H1 (cell line): ENCODE measurements around the gene ILK. TPM values are rescaled to one million over a fixed set of nuclear protein-coding genes. Genes with fewer than 3 reads are reported as not detected.

Source experiments
- polyA plus RNA-seq, 7 experiments: library from polyadenylated mRNA; depleted of rRNA in 3 of 7; stranded (reverse) in 5 of 7; unstranded in 2 of 7; fragments of >200 nt in 5 of 7; fragments of 200-250 nt in 2 of 7; gene quantifications; 1 replicate in 5 of 7; 2 replicates in 1 of 7; 4 replicates in 1 of 7; pipeline versions ENCODE4 v1.2.1 to v1.2.3, GENCODE V29; 2011 to 2013; ENCODE audit warnings: missing spikeins in 2 of 7, mixed read lengths in 2 of 7
- total RNA-seq: library from RNA; stranded (reverse); fragmentation: NEBNext Ultra II Directional; extraction: Animal tissue kit (Norgen Biotek cat#: 25700); gene quantifications from 2 replicates; pipeline ENCODE4 v1.2.1, GENCODE V29; 2021
- TF ChIP-seq, protein P1 (sequence below): IDR thresholded peaks from 2 replicates; pipeline ENCODE4 v1.6.1; 2011; ENCODE audit warnings: low read depth, mild to moderate bottlenecking, low read length; ENCODE audit not compliant: insufficient read depth

The ILK gene
- total and polyA plus RNA-seq, 2 of the 8 experiments (the other 6 are each of a cell fraction or from before 2014, with no cell fraction given): 91.4 to 132 TPM

DNA sequence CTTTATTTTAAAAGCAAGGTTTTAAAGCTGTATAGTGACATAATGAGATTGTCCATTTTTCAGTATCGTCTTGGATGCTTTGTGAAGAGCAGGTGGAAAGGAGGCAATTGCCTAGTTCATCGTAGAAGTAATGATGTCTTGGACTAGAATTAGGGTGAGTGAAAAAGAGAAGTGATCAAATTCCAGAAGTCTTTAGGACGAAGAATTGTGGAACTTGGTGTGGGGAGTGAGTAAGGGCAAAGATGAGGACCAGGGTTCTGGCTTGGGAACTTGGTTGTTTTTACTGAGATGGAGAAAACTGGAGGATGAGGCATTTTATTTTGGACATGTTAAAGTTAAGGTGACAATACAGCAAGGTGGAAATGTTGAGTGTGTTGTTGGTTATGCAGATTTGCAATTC lies 1.2 kb downstream of the ILK start (continued):
- TF ChIP-seq, protein P1, sequence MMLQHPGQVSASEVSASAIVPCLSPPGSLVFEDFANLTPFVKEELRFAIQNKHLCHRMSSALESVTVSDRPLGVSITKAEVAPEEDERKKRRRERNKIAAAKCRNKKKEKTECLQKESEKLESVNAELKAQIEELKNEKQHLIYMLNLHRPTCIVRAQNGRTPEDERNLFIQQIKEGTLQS: no peak
